ENCODE data around the gene ARHGAP4.
A peak's percentile ranks its signal among the peaks of the same experiment; 100 is the strongest.

Gene ARHGAP4

GRCh38 chrX:153929576-153929975 lies 3.5 kb upstream of the ARHGAP4 start:
- no peak overlapping the region for H3K4me3 ChIP-seq (ENCODE audit: low read depth in 1 of 5, low read length in 5 of 5)
- no peaks in the 10 kb centered on the region for H3K9me3 ChIP-seq (ENCODE audit: control insufficient read depth in 5 of 5, low read length in 5 of 5)
- H3K4me1 ChIP-seq (ENCODE audit: control insufficient read depth in 5 of 5, insufficient read depth in 5 of 5, low read length in 5 of 5) = peaks cover 3 to 60% (median 53%) of the 10 kb centered on the region in 5 donors
- H3K27me3 ChIP-seq (ENCODE audit: control insufficient read depth in 5 of 5, insufficient read depth in 4 of 5, low read length in 5 of 5) = peaks cover 4 to 15% (median 10%) of the 10 kb centered on the region in 5 donors
- H3K27ac ChIP-seq (ENCODE audit: low read depth, low read length) = no peak overlapping the region
- peaks cover 0 to 32% (median 23%) of the 10 kb centered on the region in 5 donors for H3K36me3 ChIP-seq (ENCODE audit: control insufficient read depth in 5 of 5, insufficient read depth in 5 of 5, low read length in 5 of 5)
- H3K9ac ChIP-seq (ENCODE audit: low read length in 5 of 5) = no peak overlapping the region

- H3K4me1 ChIP-seq (ENCODE audit: control insufficient read depth in 5 of 5, insufficient read depth in 5 of 5, low read length in 5 of 5) = peaks cover 3 to 61% (median 54%) of the 10 kb centered on the region in 5 donors
Measured at GRCh38 chrX:153928846-153929245, 2.8 kb upstream of the ARHGAP4 start.

GRCh38 chrX:153927922-153928760 lies 2.1 kb upstream of the ARHGAP4 start:
- peaks cover 4 to 61% (median 53%) of the 10 kb centered on the region in 5 donors for H3K4me1 ChIP-seq (ENCODE audit: control insufficient read depth in 5 of 5, insufficient read depth in 5 of 5, low read length in 5 of 5)
- H3K4me3 ChIP-seq (ENCODE audit: low read depth in 1 of 5, low read length in 5 of 5) = peak overlapping the region; percentile 61 to 76 (median 71)
- no peaks in the 10 kb centered on the region for H3K9me3 ChIP-seq (ENCODE audit: control insufficient read depth in 5 of 5, low read length in 5 of 5)
- H3K27me3 ChIP-seq (ENCODE audit: control insufficient read depth in 5 of 5, insufficient read depth in 4 of 5, low read length in 5 of 5) = peaks cover 7 to 19% (median 10%) of the 10 kb centered on the region in 5 donors
- H3K9ac ChIP-seq (ENCODE audit: low read length in 5 of 5) = peak overlapping the region in 4 of 5 donors; percentile 59 to 74 (median 66)
- H3K36me3 ChIP-seq (ENCODE audit: control insufficient read depth in 5 of 5, insufficient read depth in 5 of 5, low read length in 5 of 5) = peaks cover 0 to 32% (median 23%) of the 10 kb centered on the region in 5 donors
- peak overlapping the region; percentile 69 for H3K27ac ChIP-seq (ENCODE audit: low read depth, low read length)

More at GRCh38 chrX:153928846-153929245, 2.8 kb upstream of the ARHGAP4 start:
- no peak overlapping the region for H3K9ac ChIP-seq (ENCODE audit: low read length in 5 of 5)
- H3K27me3 ChIP-seq (ENCODE audit: control insufficient read depth in 5 of 5, insufficient read depth in 4 of 5, low read length in 5 of 5) = peaks cover 4 to 17% (median 10%) of the 10 kb centered on the region in 5 donors
- peaks cover 0 to 32% (median 23%) of the 10 kb centered on the region in 5 donors for H3K36me3 ChIP-seq (ENCODE audit: control insufficient read depth in 5 of 5, insufficient read depth in 5 of 5, low read length in 5 of 5)
- peak overlapping the region in 2 of 5 donors; percentile 14 to 48 for H3K4me3 ChIP-seq (ENCODE audit: low read depth in 1 of 5, low read length in 5 of 5)
- H3K27ac ChIP-seq (ENCODE audit: low read depth, low read length) = no peak overlapping the region
- H3K9me3 ChIP-seq (ENCODE audit: control insufficient read depth in 5 of 5, low read length in 5 of 5) = no peaks in the 10 kb centered on the region

GRCh38 chrX:153927672-153927921 lies 1.5 kb upstream of the ARHGAP4 start:
- Histone ChIP-seq H3K9me3 (ENCODE audit: control insufficient read depth in 5 of 5, low read length in 5 of 5) (no peaks in the 10 kb centered on the region), H3K4me1 (ENCODE audit: control insufficient read depth in 5 of 5, insufficient read depth in 5 of 5, low read length in 5 of 5) (peaks cover 4 to 66% (median 56%) of the 10 kb centered on the region in 5 donors), H3K27me3 (ENCODE audit: control insufficient read depth in 5 of 5, insufficient read depth in 4 of 5, low read length in 5 of 5) (peaks cover 7 to 19% (median 10%) of the 10 kb centered on the region in 5 donors), H3K36me3 (ENCODE audit: control insufficient read depth in 5 of 5, insufficient read depth in 5 of 5, low read length in 5 of 5) (peaks cover 0 to 32% (median 23%) of the 10 kb centered on the region in 5 donors), H3K9ac (ENCODE audit: low read length in 5 of 5) (peak overlapping the region; percentile 11 to 74 (median 63)), H3K27ac (ENCODE audit: low read depth, low read length) (peak overlapping the region; percentile 69), H3K4me3 (ENCODE audit: low read depth in 1 of 5, low read length in 5 of 5) (peak overlapping the region; percentile 61 to 76 (median 71))

- Histone ChIP-seq H3K9me3 (ENCODE audit: control insufficient read depth in 5 of 5, low read length in 5 of 5) (no peaks in the 10 kb centered on the region), H3K4me3 (ENCODE audit: low read depth in 1 of 5, low read length in 5 of 5) (peak overlapping the region; percentile 56 to 75 (median 62))
Measured at GRCh38 chrX:153926858-153927671, 1.0 kb upstream of the ARHGAP4 start.

GRCh38 chrX:153926552-153926857 lies 441 bp upstream of the ARHGAP4 start:
- H3K4me1 ChIP-seq (ENCODE audit: control insufficient read depth in 5 of 5, insufficient read depth in 5 of 5, low read length in 5 of 5) = peaks cover 4 to 77% (median 64%) of the 10 kb centered on the region in 5 donors
- H3K27ac ChIP-seq (ENCODE audit: low read depth, low read length) = peak overlapping the region; percentile 23
- peaks cover 0 to 22% (median 13%) of the 10 kb centered on the region in 5 donors for H3K36me3 ChIP-seq (ENCODE audit: control insufficient read depth in 5 of 5, insufficient read depth in 5 of 5, low read length in 5 of 5)
- peak overlapping the region in 2 of 5 donors; percentile 10 to 32 for H3K9ac ChIP-seq (ENCODE audit: low read length in 5 of 5)
- peak overlapping the region in 3 of 5 donors; percentile 22 to 62 (median 61) for H3K4me3 ChIP-seq (ENCODE audit: low read depth in 1 of 5, low read length in 5 of 5)
- H3K9me3 ChIP-seq (ENCODE audit: control insufficient read depth in 5 of 5, low read length in 5 of 5) = no peaks in the 10 kb centered on the region
- peaks cover 7 to 22% (median 14%) of the 10 kb centered on the region in 5 donors for H3K27me3 ChIP-seq (ENCODE audit: control insufficient read depth in 5 of 5, insufficient read depth in 4 of 5, low read length in 5 of 5)

More at GRCh38 chrX:153926858-153927671, 1.0 kb upstream of the ARHGAP4 start:
- Histone ChIP-seq H3K36me3 (ENCODE audit: control insufficient read depth in 5 of 5, insufficient read depth in 5 of 5, low read length in 5 of 5) (peaks cover 0 to 28% (median 19%) of the 10 kb centered on the region in 5 donors), H3K27ac (ENCODE audit: low read depth, low read length) (peak overlapping the region; percentile 69), H3K4me1 (ENCODE audit: control insufficient read depth in 5 of 5, insufficient read depth in 5 of 5, low read length in 5 of 5) (peaks cover 4 to 71% (median 58%) of the 10 kb centered on the region in 5 donors), H3K9ac (ENCODE audit: low read length in 5 of 5) (peak overlapping the region; percentile 11 to 74 (median 63)), H3K27me3 (ENCODE audit: control insufficient read depth in 5 of 5, insufficient read depth in 4 of 5, low read length in 5 of 5) (peaks cover 7 to 19% (median 10%) of the 10 kb centered on the region in 5 donors)

- H3K27ac ChIP-seq (ENCODE audit: low read depth, low read length) = no peak overlapping the region
- H3K27me3 ChIP-seq (ENCODE audit: control insufficient read depth in 5 of 5, insufficient read depth in 4 of 5, low read length in 5 of 5) = peaks cover 16 to 33% (median 23%) of the 10 kb centered on the region in 5 donors
- H3K4me3 ChIP-seq (ENCODE audit: low read depth in 1 of 5, low read length in 5 of 5) = peak overlapping the region; percentile 23 to 58 (median 44)
- H3K9me3 ChIP-seq (ENCODE audit: control insufficient read depth in 5 of 5, low read length in 5 of 5) = no peaks in the 10 kb centered on the region
- peaks cover 4 to 84% (median 65%) of the 10 kb centered on the region in 5 donors for H3K4me1 ChIP-seq (ENCODE audit: control insufficient read depth in 5 of 5, insufficient read depth in 5 of 5, low read length in 5 of 5)
- peaks cover 0 to 11% (median 6%) of the 10 kb centered on the region in 5 donors for H3K36me3 ChIP-seq (ENCODE audit: control insufficient read depth in 5 of 5, insufficient read depth in 5 of 5, low read length in 5 of 5)
- no peak overlapping the region for H3K9ac ChIP-seq (ENCODE audit: low read length in 5 of 5)
Measured at GRCh38 chrX:153925387-153925738, 701 bp downstream of the ARHGAP4 start.

GRCh38 chrX:153924149-153924861 lies 1.8 kb downstream of the ARHGAP4 start:
- Histone ChIP-seq H3K36me3 (ENCODE audit: control insufficient read depth in 5 of 5, insufficient read depth in 5 of 5, low read length in 5 of 5) (peaks cover 0 to 4% (median 0%) of the 10 kb centered on the region in 5 donors), H3K9me3 (ENCODE audit: control insufficient read depth in 5 of 5, low read length in 5 of 5) (no peaks in the 10 kb centered on the region), H3K9ac (ENCODE audit: low read length in 5 of 5) (no peak overlapping the region), H3K4me1 (ENCODE audit: control insufficient read depth in 5 of 5, insufficient read depth in 5 of 5, low read length in 5 of 5) (peaks cover 4 to 78% (median 64%) of the 10 kb centered on the region in 5 donors), H3K27me3 (ENCODE audit: control insufficient read depth in 5 of 5, insufficient read depth in 4 of 5, low read length in 5 of 5) (peaks cover 22 to 38% (median 29%) of the 10 kb centered on the region in 5 donors), H3K27ac (ENCODE audit: low read depth, low read length) (peak overlapping the region; percentile 23), H3K4me3 (ENCODE audit: low read depth in 1 of 5, low read length in 5 of 5) (peak overlapping the region in 4 of 5 donors; percentile 7 to 47 (median 22))
